Measurements from ENCODE around the gene KCTD14.
"Not testable (repeated sequence)": the region's sequence is repeated elsewhere in the genome, so short reads cannot be mapped to it uniquely, and the experiment has no call there.

The KCTD14 gene

DNA sequence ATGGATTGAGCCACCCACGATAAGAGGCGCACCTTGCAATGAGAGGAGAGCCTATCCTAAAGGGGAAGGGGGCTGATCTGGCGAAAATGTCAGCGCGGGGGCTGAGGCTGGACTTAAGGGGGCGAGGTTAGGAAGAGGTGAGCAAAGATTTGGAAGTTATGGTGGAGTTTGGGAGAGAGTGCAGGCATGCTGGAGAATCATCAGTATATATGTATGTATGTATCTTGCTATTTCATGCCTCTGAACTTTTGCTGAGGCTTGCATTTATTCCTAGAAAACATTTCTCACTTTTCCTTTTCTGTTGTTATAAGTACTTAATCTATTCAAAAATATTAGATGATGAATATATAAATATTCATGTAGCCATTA lies 23.4 kb upstream of the KCTD14 start:
- DNase-seq (ENCODE audit: low read depth): no peak

DNA sequence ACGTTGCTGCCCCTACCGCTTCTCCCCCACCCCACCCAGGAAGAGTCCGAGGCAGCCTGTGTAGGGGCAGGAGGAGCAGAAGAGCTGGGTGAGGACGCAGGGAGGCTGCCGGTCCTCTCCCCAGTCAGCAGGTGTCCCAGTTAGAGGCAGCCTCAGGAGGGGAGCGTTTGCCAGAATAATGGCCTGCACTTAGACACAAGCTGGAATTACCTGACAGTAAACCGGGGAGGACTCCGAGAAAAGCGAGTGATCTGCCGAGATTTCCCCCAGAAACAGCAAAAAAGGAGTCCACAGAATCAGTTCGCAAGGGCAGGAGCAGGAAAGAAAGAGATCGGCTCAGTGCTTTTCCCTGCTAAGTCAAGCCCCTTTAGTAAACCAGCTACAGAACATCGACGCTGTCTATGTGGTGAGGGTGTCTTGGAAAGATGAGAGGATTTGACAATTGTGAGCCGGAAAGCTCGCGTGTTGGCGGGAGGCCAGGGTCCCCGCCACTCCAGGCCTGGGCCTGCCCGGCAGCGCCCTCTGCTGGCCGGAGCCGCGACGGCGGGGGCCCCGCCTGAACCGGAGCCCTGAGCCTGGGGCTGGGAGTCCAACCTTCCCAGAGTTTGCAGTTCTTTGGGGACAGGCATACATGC lies 22.9 kb upstream of the KCTD14 start:
- DNase-seq (ENCODE audit: low read depth): peak; percentile 71

DNA sequence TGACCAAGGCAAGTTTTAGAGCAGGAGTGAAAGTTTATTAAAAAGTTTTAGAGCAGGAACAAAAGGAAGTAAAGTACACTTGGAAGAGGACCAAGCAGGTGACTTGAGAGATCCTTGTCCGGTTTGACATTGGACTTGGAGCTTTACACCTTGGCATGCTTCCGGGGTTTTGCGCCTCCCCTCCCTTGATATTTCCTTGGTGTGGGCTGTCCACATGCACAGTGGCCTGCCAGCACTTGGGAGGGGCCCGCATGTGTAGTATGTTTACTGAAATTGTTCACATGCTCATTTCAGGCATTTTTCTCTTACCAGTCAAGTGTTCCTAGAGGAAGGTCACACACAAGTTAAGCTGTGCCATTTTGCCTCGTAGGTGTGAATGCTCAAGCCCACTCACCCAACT lies 21.6 kb upstream of the KCTD14 start:
- DNase-seq (ENCODE audit: low read depth): no peak

DNA sequence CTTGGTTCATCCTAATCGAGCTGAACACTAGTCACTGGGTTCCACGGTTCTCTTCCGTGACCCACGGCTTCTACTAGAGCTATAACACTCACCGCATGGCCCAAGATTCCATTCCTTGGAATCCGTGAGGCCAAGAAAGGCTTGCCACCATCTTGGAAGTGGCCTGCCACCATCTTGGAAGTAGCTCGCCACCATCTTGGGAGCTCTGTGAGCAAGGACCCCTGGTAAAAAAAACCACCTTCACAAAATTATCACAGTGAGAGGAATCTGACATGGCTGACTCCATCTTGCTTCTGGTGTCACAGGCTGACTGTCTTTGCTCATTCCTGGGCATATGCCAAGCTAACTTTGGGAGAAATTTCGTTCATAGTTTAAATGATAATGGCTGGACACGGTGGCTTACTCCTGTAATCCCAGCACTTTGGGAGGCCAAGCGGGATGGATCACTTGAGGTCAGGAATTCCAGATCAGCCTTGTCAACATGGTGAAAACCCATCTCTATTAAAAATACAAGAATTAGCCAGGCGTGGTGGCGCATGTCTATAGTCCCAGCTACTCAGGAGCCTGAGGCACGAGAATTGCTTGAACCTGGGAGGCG lies 18.9 kb upstream of the KCTD14 start:
- no peak for DNase-seq (ENCODE audit: low read depth)

DNA sequence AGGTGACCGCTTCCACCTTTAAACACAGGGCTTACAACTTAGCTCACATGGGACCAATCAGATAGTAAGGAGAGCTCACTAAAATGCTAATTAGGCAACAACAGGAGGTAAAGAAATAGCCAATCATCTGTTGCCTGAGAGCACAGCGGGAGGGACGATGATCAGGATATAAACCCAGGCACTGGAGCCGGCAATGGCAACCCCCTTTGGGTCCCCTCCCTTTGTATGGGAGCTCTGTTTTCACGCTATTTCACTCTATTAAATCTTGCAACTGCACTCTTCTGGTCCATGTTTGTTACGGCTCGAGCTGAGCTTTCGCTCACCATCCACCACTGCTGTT lies 18.3 kb upstream of the KCTD14 start:
- not testable (repeated sequence) for DNase-seq (ENCODE audit: low read depth)

DNA sequence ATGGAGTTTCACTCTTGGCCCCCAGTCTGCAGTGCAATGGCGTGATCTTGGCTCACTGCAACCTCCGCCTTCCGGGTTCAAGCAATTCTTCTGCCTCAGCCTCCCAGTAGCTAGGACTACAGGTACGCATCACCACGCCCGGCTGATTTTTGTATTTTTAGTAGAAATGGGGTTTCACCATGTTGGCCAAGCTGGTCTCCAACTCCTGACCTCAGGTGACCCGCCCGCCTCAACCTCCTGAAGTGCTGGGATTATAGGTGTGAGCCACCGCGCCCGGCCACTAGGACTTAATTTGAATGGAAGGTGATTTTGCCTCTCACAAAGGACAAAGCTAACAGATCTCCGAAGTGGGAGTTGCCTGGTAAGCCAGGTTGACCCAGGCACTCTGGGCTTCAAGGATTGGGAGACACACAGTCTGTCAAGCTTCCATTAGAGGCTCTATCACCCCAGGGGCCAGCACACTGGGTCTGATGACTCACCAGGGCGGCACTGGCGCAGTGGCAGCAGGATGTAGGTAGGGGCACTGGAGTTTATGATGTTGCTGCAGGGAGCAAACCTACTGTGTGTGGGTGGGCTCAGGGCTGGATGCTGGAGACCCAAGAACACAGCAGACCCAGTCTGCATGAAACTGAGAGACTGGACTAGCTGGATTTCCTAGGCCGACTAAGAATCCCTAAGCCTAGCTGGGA lies 17.8 kb upstream of the KCTD14 start:
- DNase-seq (ENCODE audit: low read depth): peak; percentile 65

DNA sequence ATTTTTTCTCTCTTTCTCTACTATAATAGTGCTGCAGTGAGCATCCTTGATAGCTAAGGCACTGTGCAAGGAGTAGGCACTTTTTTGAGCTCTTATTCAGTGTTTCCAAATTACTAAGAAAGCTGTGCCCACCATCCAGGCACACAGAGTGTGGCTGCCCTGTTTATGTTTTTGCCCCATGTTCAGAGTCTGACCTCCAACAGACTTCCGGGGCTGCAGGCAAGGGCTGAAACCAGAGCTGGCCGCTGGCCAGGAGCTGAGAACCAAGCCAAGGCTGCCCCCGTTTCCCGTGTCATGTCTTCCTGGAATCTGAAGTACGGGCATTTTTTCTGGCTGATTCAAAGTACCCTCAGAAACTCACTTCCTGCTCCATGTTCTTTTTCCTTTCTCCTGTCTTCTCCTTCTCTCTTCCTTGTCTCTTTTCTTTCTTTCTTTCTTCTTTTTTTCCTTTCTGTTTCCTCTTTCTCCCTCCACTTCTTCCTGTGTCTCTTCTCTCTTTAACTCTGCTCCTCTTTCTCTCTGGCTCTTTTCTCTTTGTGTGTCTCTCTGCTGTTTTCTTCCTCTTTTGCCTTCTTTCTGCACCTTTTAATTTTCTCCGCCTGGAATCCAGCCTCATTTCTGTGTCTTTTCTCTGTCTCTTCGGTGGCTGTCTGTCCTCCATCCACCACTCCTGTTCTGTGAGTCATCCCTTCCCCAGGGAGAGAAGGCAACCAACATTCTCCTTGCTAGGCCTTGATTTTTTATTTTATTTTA lies 17.0 kb upstream of the KCTD14 start:
- peak; percentile 93 for DNase-seq (ENCODE audit: low read depth)

DNA sequence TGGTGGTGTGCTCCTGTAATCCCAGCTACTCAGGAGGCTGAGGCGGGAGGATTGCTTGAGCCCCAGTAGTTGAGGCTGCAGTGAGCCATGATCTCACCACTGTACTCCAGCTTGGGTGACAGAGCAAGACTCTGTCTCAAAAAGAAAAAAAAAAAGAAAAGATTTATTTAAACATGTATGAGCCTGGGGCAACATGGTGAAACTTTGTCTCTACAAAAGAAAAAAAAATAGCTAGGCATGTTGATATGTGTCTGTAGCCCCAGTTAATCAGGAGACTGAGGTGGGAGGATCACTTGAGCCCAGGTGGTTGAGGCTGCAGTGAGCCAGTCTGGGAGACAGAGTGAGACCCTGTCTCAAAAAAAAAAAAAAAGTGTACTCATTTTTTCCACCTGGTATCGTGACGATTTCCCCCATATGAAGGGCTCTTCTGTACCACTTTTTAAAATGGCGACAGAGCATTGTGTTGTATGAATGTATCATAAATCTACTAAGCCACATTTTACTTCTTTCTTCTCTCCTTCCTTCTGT lies 16.4 kb upstream of the KCTD14 start:
- no peak for DNase-seq (ENCODE audit: low read depth)

DNA sequence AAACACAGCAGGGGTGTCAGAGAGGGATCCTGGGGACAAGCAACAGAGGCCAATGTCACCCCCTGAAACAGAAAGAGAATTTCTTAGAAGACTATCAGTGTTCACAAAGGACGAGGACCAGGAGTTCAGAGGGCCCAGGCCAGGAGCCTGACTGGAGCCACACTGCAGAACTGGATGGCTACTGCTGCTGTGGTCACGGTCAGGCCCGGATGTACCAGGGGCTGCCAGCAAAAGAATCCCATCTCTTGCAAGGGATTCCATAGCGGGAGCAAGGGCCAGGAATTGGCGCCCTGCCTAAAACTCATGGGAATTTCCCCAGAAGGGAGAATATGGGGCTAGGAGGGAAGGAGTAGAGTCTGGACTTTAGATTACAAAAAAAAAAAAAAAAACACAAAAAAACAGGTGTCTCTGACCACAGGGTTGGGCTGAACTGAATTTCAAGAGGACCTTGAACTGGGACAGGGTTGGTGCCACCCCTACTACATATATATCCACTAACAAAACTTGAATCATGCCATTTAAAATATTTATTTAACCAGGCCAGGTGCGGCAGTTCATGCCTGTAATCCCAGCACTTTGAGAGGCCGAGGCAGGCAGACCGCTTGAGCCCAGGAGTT lies 15.7 kb upstream of the KCTD14 start:
- DNase-seq (ENCODE audit: low read depth): no peak

DNA sequence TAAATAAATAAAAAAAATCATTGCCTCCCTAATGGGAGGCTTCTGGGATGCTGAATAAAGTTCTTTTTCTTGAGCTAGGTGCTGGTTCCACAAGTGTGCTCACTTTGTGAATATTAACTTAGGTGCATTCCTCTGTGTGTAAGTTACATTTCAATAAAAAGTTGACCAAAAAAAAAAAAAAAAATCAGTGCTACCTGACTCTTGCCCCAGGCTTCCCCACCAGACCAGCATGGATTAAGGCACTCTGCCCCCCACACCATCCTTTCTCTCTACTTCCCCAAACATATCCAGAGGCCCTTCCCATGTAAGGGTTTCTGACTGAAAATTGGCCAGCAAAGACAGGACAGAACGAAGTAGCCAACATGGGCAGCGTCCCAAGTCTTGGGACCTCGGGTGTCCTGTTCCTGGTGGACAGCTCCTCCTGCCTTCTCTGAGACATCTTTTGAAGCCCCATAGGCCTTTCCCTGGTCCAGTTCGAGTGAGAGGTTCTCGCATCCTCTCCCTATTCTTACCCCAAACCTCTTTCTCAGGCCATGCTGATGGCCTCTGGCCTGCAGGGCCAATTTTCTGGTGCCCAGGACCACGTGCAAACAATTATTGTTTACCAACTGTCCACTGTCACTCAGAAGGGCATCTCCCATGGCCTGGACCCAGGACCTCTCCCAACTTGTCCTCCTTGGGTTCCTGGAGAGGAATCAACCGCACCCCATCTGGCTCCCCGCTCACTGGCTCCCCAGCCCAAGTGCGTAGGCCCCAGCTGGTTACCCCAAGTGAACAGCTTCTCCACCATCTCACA lies 14.9 kb upstream of the KCTD14 start:
- DNase-seq (ENCODE audit: low read depth): no peak

DNA sequence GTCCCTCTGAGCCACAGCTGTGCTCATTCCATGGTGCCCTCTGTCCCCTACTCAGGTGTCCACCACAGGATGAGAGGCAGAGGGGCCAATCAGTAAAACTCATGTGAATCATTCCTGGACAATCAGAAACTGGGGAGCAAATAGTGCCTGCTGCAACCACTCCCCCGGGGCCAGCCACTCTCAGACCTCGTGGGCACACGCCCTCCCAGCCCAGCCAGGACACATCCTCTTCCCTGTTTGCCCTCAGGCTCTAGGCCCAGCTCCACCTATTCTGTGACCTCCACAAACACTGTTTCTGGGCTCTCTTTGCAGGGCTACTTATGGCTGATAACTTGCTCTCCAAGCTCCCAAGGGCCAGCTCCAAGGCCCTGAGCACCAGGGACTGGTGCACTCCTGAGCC lies 14.0 kb upstream of the KCTD14 start:
- peak; percentile 35 for DNase-seq (ENCODE audit: low read depth)

DNA sequence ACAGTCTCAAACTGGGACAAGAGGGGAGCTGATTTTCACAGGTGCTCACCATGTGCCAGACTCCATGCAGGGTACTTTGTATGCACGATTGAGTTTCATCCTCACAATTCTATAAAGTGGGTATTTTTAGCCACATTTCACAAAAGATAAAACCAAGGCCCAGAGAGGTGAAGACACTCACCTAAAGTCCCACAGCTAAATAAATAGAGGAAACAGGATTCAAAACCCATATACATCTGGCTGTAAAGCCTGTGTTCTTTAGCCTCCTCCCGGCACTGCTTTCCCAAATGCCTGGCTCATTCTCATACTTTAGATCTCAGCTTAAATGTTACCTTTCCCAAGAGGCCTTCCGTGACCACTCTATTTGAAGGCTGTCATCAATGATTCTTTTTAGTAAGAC lies 13.2 kb upstream of the KCTD14 start:
- no peak for DNase-seq (ENCODE audit: low read depth)

DNA sequence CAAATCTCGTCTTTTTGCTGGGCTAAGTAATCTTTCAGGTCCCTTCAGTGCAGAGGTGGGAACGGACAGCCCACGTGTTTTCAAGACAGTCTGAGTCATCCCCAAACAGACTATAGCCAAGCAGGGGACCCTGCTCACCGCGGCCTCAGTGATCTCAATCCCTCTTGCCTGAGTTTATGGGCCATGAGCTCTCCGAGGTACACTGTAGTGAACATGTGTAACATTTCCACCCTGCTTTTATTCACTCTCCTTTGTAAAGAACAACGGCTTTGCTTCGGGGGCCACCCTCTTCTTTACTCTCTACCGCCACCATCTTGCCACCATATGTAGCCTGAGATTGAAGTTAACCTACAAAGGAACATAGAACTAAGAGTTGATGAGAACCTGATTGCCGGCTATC lies 11.5 kb upstream of the KCTD14 start:
- no peak for DNase-seq (ENCODE audit: low read depth)

DNA sequence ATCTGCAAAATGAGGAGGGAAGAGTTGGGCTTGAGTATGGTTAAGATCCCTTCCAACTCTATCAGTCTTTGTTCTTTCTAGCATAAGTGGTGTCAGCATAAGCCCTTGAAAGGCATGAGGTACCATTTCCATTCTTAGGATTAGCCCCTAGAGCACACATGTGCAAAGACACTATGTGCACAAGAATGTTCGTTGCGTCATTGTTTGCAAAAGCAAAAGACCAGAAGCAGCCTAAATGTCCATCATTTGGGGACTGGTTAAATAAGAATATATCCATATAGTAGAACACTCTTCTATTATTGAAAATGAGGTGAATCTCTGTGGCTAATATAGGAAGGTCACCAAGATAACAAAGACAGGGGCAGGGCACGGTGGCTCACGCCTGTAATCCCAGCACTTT lies 10.0 kb upstream of the KCTD14 start:
- no peak for DNase-seq (ENCODE audit: low read depth)

DNA sequence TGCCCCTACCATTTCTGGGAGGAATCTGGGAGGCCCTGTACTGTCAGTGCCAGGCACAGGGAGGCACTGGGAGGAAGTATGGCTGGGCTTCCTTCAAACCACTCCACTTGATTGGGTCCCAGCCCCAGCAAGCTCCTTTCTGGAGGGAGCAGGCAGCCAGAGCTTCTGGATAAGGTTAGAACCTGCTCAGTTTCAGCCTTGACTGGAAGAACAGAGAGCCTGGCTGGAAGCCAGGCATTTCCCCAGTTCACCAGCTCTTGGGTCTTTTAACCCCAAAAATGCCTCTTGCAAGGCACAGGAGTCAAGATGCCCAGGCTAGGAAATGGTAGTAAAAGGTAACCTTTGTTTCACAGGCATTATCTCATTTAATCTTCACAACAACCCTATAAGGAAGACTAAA lies 9.0 kb upstream of the KCTD14 start:
- no peak for DNase-seq (ENCODE audit: low read depth)

DNA sequence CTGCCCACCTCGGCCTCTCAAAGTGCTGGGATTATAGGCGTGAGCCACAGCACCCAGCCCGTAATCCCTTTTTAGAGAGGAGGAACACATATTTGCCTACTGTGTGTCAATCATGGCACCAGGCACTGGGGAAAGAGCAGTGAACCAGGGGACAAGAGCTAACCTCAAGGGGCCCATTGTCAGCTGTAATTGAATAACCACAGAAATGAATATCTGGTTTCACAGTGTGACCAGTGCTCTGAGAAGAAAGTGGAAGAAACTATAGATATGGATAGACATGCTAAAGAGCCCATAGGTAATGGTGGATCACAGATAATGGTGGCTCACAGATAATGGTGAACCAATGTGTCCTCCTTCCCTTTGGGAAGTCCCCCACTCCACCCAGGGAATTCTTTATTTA lies 8.6 kb upstream of the KCTD14 start:
- DNase-seq (ENCODE audit: low read depth): no peak

DNA sequence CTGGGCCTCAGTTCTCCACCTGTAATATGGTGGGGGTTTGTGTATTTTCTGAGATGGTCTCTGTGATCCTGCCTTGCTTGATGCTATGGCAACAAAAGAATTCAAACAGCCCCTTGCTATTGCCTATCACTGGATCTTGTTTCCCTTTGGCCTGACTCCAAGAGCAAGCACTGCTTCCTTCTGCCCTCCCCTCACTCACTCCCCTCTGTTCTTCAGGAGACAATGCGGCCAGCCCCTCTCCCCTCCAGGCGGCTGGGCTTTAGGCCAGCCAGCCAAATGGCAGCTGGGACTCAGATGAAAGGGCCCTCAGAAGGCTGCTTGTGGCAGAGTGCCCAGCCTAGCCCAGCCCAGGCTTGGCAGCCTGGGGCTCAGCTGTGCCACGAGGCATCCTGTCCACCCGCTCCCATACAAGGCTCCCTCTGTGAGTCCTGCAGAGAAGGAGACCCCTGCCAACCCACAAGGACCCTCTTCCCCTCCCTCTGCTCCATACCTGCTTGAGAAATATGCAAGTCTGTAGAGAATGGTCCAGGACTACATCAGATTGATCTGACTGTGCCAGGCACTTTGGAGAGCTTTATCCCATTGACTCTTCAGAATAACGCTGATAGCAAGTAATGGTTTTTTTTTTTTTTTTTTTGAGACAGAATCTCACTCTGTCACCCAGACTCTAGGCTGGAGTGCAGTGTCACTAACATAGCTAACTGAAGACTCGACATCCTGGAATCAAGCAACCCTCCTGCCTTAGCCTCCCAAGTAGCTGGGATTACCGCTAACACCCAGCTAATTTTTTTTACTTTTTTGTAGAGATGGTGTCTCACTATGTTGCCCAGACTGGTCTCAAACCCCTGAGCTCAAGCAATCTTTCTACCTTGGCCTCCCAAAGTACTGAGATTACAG lies 7.6 kb upstream of the KCTD14 start:
- no peak for DNase-seq (ENCODE audit: low read depth)

DNA sequence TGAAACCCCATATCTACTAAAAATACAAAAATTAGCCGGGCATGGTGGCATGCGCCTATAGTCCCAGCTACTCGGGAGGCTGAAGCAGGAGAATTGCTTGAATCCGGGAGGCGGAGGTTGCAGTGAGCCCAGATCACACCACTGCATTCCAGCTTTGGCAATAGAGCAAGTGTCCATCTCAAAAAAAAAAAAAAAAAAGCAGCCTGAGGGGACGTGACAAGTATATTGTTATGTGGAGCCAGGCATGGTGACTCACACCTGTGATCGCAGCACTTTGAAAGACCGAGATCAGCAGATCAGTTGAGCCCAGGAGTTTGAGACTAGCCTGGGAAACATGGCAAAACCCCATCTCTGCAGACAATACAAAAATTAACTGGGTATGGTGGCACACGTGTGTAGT lies 5.3 kb upstream of the KCTD14 start:
- peak; percentile 91 for DNase-seq (ENCODE audit: low read depth)

DNA sequence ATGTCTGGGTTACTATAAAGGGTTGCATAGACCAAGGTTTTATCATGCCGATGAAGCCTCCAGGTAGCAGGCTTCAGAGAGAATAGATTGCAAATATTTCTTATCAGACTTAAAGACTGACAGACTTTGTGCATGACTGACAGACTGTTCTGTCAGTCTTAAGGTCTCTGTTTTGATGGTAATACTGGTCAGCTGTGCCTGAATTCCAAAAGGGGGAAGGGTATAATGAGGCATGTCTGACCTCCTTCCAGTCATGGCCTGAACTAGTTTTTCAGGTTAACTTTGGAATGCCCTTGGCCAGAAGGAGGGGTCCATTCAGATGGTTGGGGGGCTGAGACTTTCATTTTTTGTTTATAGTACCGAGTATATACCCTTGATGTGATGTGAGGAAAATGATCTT lies 4.7 kb upstream of the KCTD14 start:
- DNase-seq (ENCODE audit: low read depth): no peak

DNA sequence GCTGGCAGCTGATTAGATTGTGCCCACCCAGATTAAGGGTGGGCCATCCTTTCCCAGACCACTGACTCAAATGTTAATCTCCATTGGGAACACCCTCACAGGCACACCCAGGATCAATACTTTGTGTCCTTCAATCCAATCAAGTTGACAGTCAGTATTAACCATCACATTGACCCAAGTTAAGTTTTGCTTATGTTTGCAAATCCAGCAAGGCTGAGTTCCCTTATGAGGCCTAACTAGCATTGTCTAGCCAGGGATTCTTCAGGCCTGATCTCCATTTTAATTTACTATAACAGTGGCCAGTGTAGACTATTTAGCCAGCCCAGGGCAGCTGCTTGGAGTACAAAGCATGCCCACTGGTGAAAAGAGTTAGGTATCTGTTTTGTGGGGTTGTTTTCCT lies 2.3 kb upstream of the KCTD14 start:
- DNase-seq (ENCODE audit: low read depth): no peak

DNA sequence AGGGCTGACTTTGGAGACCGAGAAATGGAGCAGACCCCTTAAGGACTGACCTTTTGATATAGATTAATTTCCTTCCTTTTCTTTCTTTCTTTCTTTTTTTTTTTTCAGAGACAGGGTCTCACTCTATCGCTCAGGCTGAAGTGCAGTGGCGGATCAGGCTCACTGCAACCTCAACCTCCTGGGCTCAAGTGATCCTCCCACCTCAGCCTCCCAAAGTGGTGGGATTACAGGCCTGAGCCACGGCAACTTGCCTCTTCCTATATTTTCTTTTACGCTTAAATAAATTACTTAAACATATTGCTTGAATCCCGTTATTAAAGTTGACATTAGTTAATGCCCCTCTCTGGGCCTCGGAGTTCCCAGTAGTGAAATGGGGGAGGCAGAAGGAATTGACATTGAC lies 350 bp upstream of the KCTD14 start:
- DNase-seq (ENCODE audit: low read depth): no peak

Measured in ELR (cell line).